Breast epithelium (tissue), 3 donors: ENCODE measurements around the gene ASPA.

ENCODE experiments used
- POLR2A ChIP-seq: fragments of 450-650 bp; IDR thresholded peaks from one replicate; pipeline ENCODE4 v1.6.1; 2016; ENCODE audit warnings: antibody characterized with exemption, mild to moderate bottlenecking, moderate library complexity
- POLR2AphosphoS5 ChIP-seq, 3 donors: sonication (generic); formaldehyde crosslinking; IDR thresholded peaks; one replicate each; pipeline ENCODE4 v1.6.1; 2017; ENCODE audit warnings: antibody characterized with exemption in 3 of 3
- TF ChIP-seq, protein P1 (sequence below), 3 donors: fragments of 450-650 bp; IDR thresholded peaks; one replicate each; pipeline ENCODE4 v1.5.1; 2016 to 2017; ENCODE audit warnings: antibody characterized with exemption in 3 of 3, mild to moderate bottlenecking in 3 of 3, moderate library complexity in 3 of 3

DNA sequence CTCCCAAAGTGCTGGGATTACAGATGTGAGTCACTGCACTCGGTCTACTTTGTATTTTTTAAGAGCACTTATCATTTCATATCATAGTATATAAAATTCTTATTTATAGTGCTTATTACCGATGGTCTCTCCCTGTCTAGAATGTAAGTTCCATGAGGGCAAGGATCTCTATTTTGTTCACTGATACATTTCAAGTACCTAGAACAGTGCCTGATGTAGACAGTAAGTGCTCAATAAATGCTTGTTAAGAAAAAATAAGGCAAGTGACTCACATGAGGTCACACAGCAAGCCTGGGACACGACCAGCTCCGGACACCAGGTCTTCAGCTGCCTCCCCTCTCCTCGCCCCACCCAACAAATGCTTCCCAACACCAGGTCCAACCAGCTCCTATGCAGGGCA, 58.0 kb downstream of the ASPA start:
- TF ChIP-seq, protein P1, sequence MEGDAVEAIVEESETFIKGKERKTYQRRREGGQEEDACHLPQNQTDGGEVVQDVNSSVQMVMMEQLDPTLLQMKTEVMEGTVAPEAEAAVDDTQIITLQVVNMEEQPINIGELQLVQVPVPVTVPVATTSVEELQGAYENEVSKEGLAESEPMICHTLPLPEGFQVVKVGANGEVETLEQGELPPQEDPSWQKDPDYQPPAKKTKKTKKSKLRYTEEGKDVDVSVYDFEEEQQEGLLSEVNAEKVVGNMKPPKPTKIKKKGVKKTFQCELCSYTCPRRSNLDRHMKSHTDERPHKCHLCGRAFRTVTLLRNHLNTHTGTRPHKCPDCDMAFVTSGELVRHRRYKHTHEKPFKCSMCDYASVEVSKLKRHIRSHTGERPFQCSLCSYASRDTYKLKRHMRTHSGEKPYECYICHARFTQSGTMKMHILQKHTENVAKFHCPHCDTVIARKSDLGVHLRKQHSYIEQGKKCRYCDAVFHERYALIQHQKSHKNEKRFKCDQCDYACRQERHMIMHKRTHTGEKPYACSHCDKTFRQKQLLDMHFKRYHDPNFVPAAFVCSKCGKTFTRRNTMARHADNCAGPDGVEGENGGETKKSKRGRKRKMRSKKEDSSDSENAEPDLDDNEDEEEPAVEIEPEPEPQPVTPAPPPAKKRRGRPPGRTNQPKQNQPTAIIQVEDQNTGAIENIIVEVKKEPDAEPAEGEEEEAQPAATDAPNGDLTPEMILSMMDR (IDR thresholded peaks at IDR 0.05) = no peak
- TF ChIP-seq POLR2A = no peak
- no peak for TF ChIP-seq POLR2AphosphoS5 (IDR thresholded peaks at IDR 0.05)
